ENCODE results near the gene ADAMTSL5. TPM values are rescaled to one million over a fixed set of nuclear protein-coding genes. Genes with fewer than 3 reads are reported as not detected.

ADAMTSL5 gene
- total and polyA plus RNA-seq, 2 donors: 4.1 to 9.4 TPM

GRCh38 chr19:1513499-1514294, 878 bp upstream of the ADAMTSL5 start:
- no peaks in the 10 kb centered on the region for H3K36me3 ChIP-seq (ENCODE audit: insufficient read depth)
- peaks cover 2% of the 10 kb centered on the region for H3K4me1 ChIP-seq (ENCODE audit: insufficient read depth)
- no peak for DNase-seq (ENCODE audit: extremely low spot score)
- H3K4me3 ChIP-seq (ENCODE audit: low read depth, low read length): peak overlapping the region; percentile 52
- WGBS: 4% methylated on average over 52 of the region's 52 CpGs
- H3K27ac ChIP-seq (ENCODE audit: low read depth): no peak overlapping the region

GRCh38 chr19:1511318-1512317, 1.2 kb downstream of the ADAMTSL5 start:
- Histone ChIP-seq H3K4me3 (ENCODE audit: low read depth, low read length) (no peak overlapping the region), H3K27ac (ENCODE audit: low read depth) (no peak overlapping the region), H3K36me3 (ENCODE audit: insufficient read depth) (no peaks in the 10 kb centered on the region), H3K4me1 (ENCODE audit: insufficient read depth) (peaks cover 2% of the 10 kb centered on the region)
- 59% methylated on average over 22 of the region's 22 CpGs for WGBS
- no peak for DNase-seq (ENCODE audit: extremely low spot score)

- DNase-seq (ENCODE audit: extremely low spot score): no peak
- Histone ChIP-seq H3K4me1 (ENCODE audit: insufficient read depth) (peaks cover 2% of the 10 kb centered on the region), H3K27ac (ENCODE audit: low read depth) (no peak overlapping the region), H3K4me3 (ENCODE audit: low read depth, low read length) (no peak overlapping the region), H3K36me3 (ENCODE audit: insufficient read depth) (no peaks in the 10 kb centered on the region)
- WGBS: 67% methylated on average over 9 of the region's 9 CpGs
Measured at GRCh38 chr19:1510807-1511206, 2.0 kb downstream of the ADAMTSL5 start.

- H3K36me3 ChIP-seq (ENCODE audit: insufficient read depth): no peaks in the 10 kb centered on the region
- 54% methylated on average over 25 of the region's 25 CpGs for WGBS
- peaks cover 2% of the 10 kb centered on the region for H3K4me1 ChIP-seq (ENCODE audit: insufficient read depth)
- no peak overlapping the region for H3K27ac ChIP-seq (ENCODE audit: low read depth)
- no peak overlapping the region for H3K4me3 ChIP-seq (ENCODE audit: low read depth, low read length)
- DNase-seq (ENCODE audit: extremely low spot score): no peak
Measured at GRCh38 chr19:1510442-1510806, 2.4 kb downstream of the ADAMTSL5 start.

GRCh38 chr19:1509602-1510441, 3.0 kb downstream of the ADAMTSL5 start:
- 59% methylated on average over 11 of the region's 11 CpGs for WGBS
- peaks cover 2% of the 10 kb centered on the region for H3K4me1 ChIP-seq (ENCODE audit: insufficient read depth)
- no peaks in the 10 kb centered on the region for H3K36me3 ChIP-seq (ENCODE audit: insufficient read depth)
- DNase-seq (ENCODE audit: extremely low spot score): no peak
- H3K4me3 ChIP-seq (ENCODE audit: low read depth, low read length): no peak overlapping the region
- no peak overlapping the region for H3K27ac ChIP-seq (ENCODE audit: low read depth)

- Histone ChIP-seq H3K27ac (ENCODE audit: low read depth) (no peak overlapping the region), H3K4me3 (ENCODE audit: low read depth, low read length) (no peak overlapping the region), H3K36me3 (ENCODE audit: insufficient read depth) (no peaks in the 10 kb centered on the region), H3K4me1 (ENCODE audit: insufficient read depth) (peaks cover 2% of the 10 kb centered on the region)
- WGBS: 39% methylated on average over 12 of the region's 12 CpGs
- DNase-seq (ENCODE audit: extremely low spot score): no peak
Measured at GRCh38 chr19:1508507-1508856, 4.3 kb downstream of the ADAMTSL5 start.

- Histone ChIP-seq H3K4me1 (ENCODE audit: insufficient read depth) (peaks cover 2% of the 10 kb centered on the region), H3K27ac (ENCODE audit: low read depth) (no peak overlapping the region), H3K36me3 (ENCODE audit: insufficient read depth) (no peaks in the 10 kb centered on the region), H3K4me3 (ENCODE audit: low read depth, low read length) (peak overlapping the region; percentile 24)
- WGBS: 1% methylated on average over 46 of the region's 46 CpGs
- peak; percentile 93 for DNase-seq (ENCODE audit: extremely low spot score)
Measured at GRCh38 chr19:1507763-1508506, 4.9 kb downstream of the ADAMTSL5 start.

- Histone ChIP-seq H3K27ac (ENCODE audit: low read depth) (no peak overlapping the region), H3K4me3 (ENCODE audit: low read depth, low read length) (no peak overlapping the region), H3K4me1 (ENCODE audit: insufficient read depth) (no peaks in the 10 kb centered on the region), H3K36me3 (ENCODE audit: insufficient read depth) (no peaks in the 10 kb centered on the region)
- no peak for DNase-seq (ENCODE audit: extremely low spot score)
- WGBS: 63% methylated on average over 23 of the region's 23 CpGs
Measured at GRCh38 chr19:1507192-1507660, 5.6 kb downstream of the ADAMTSL5 start.

- H3K4me1 ChIP-seq (ENCODE audit: insufficient read depth): no peaks in the 10 kb centered on the region
- no peak overlapping the region for H3K4me3 ChIP-seq (ENCODE audit: low read depth, low read length)
- 91% methylated on average over 45 of the region's 45 CpGs for WGBS
- no peak overlapping the region for H3K27ac ChIP-seq (ENCODE audit: low read depth)
- DNase-seq (ENCODE audit: extremely low spot score): no peak
- no peaks in the 10 kb centered on the region for H3K36me3 ChIP-seq (ENCODE audit: insufficient read depth)
Measured at GRCh38 chr19:1505991-1506881, 6.6 kb downstream of the ADAMTSL5 start.

GRCh38 chr19:1505012-1505411, 7.8 kb downstream of the ADAMTSL5 start:
- no peak for DNase-seq (ENCODE audit: extremely low spot score)
- Histone ChIP-seq H3K4me3 (ENCODE audit: low read depth, low read length) (no peak overlapping the region), H3K27ac (ENCODE audit: low read depth) (no peak overlapping the region), H3K36me3 (ENCODE audit: insufficient read depth) (no peaks in the 10 kb centered on the region), H3K4me1 (ENCODE audit: insufficient read depth) (no peaks in the 10 kb centered on the region)
- 79% methylated on average over 8 of the region's 8 CpGs for WGBS

- H3K4me1 ChIP-seq (ENCODE audit: insufficient read depth): no peaks in the 10 kb centered on the region
- 65% methylated on average over 23 of the region's 23 CpGs for WGBS
- DNase-seq (ENCODE audit: extremely low spot score): no peak
- H3K36me3 ChIP-seq (ENCODE audit: insufficient read depth): no peaks in the 10 kb centered on the region
- no peak overlapping the region for H3K27ac ChIP-seq (ENCODE audit: low read depth)
- H3K4me3 ChIP-seq (ENCODE audit: low read depth, low read length): no peak overlapping the region
Measured at GRCh38 chr19:1503925-1504773, 8.7 kb downstream of the ADAMTSL5 start.

All from urinary bladder (tissue), 4 donors.